Eye (tissue), 1 donor: Measurements from ENCODE around the gene GPALPP1.
"Not testable (repeated sequence)": the region's sequence is repeated elsewhere in the genome, so short reads cannot be mapped to it uniquely, and the experiment has no call there.

ENCODE experiments used
- DNase-seq: peaks from one replicate; pipeline ENCODE4 v3.0.0-alpha.2; 2015

Gene GPALPP1

GRCh38 chr13:45063889-45064288, 74.6 kb downstream of the GPALPP1 start:
- not testable (repeated sequence) for DNase-seq

GRCh38 chr13:45064889-45065288, 75.6 kb downstream of the GPALPP1 start:
- no peak for DNase-seq

GRCh38 chr13:45068036-45069001, 79.0 kb downstream of the GPALPP1 start:
- no peak for DNase-seq

GRCh38 chr13:45073809-45074208, 84.5 kb downstream of the GPALPP1 start:
- DNase-seq: no peak

GRCh38 chr13:45074721-45075120, 85.4 kb downstream of the GPALPP1 start:
- no peak for DNase-seq

GRCh38 chr13:45078003-45078402, 88.7 kb downstream of the GPALPP1 start:
- no peak for DNase-seq
